Neural cell (in vitro differentiated cells): Measurements from ENCODE around the gene ATE1. TPM values are rescaled to one million over a fixed set of nuclear protein-coding genes. Genes with fewer than 3 reads are reported as not detected.
"Not testable (repeated sequence)": the region's sequence is repeated elsewhere in the genome, so short reads cannot be mapped to it uniquely, and the experiment has no call there.

Experiments
- H2AFZ ChIP-seq: fragments of 200-600, 300-800 bp; sonication (generic), shearing (Covaris generic); 2 replicates; pipeline ENCODE4 v1.6.0; 2014; ENCODE audit warnings: low read depth, mild to moderate bottlenecking, antibody characterized with exemption, low read length, moderate library complexity
- H3F3A ChIP-seq: fragments of 200-600 bp; shearing (Covaris generic); 2 replicates; pipeline ENCODE4 v1.6.1; 2016; ENCODE audit warnings: mild to moderate bottlenecking, moderate library complexity, mixed read lengths, antibody characterized with exemption, low read length; ENCODE audit not compliant: insufficient read depth, poor library complexity, severe bottlenecking
- H3K27ac ChIP-seq: fragments of 200-600, 300-800 bp; sonication (generic), shearing (Covaris generic); 2 replicates; pipeline ENCODE4 v1.5.1; 2014; ENCODE audit warnings: mild to moderate bottlenecking, low read length, moderate library complexity
- H3K27me3 ChIP-seq: fragments of 300-800, 200-600 bp; sonication (generic), shearing (Covaris generic); 2 replicates; pipeline ENCODE4 v1.6.0; 2014; ENCODE audit warnings: mild to moderate bottlenecking, low read depth, low read length, moderate library complexity; ENCODE audit not compliant: insufficient read depth
- H3K36me3 ChIP-seq: fragments of 300-800, 200-600 bp; sonication (generic), shearing (Covaris generic); 2 replicates; pipeline ENCODE4 v1.5.1; 2014; ENCODE audit warnings: mild to moderate bottlenecking, antibody characterized with exemption, low read length, moderate library complexity; ENCODE audit not compliant: insufficient read depth
- H3K4me2 ChIP-seq: fragments of 300-800, 200-600 bp; sonication (generic), shearing (Covaris generic); 2 replicates; pipeline ENCODE4 v1.6.0; 2014; ENCODE audit warnings: mild to moderate bottlenecking, low read length
- H3K4me3 ChIP-seq: fragments of 300-800, 200-600 bp; sonication (generic), shearing (Covaris generic); 2 replicates; pipeline ENCODE4 v1.5.1; 2014; ENCODE audit warnings: mild to moderate bottlenecking, low read length, moderate library complexity
- H3K79me2 ChIP-seq: fragments of 200-600 bp; shearing (Covaris generic); replicated peaks from 2 replicates; pipeline ENCODE4 v1.6.0; 2014; ENCODE audit warnings: mild to moderate bottlenecking, low read length, moderate library complexity; ENCODE audit not compliant: insufficient read depth
- H3K9ac ChIP-seq: fragments of 300-800, 200-600 bp; sonication (generic), shearing (Covaris generic); 2 replicates; pipeline ENCODE4 v1.6.1; 2016; ENCODE audit warnings: mild to moderate bottlenecking, low read length, mixed read lengths
- H3K9me2 ChIP-seq: fragments of 200-600 bp; shearing (Covaris generic); 2 replicates; pipeline ENCODE4 v1.6.1; 2016; ENCODE audit warnings: mild to moderate bottlenecking, low read length, mixed read lengths; ENCODE audit not compliant: insufficient read depth
- H3K9me3 ChIP-seq: fragments of 200-600, 300-800 bp; sonication (generic), shearing (Covaris generic); 2 replicates; pipeline ENCODE4 v1.6.1; 2016; ENCODE audit warnings: mild to moderate bottlenecking, mixed run types, low read length, moderate library complexity, mixed read lengths
- H4K20me1 ChIP-seq: fragments of 200-600 bp; shearing (Covaris generic); 2 replicates; pipeline ENCODE4 v1.6.1; 2016; ENCODE audit warnings: mild to moderate bottlenecking, mixed run types; ENCODE audit not compliant: insufficient read depth
- CTCF ChIP-seq: fragments of 450-650 bp; IDR thresholded peaks from 2 replicates; pipeline ENCODE4 v1.5.1; 2014; ENCODE audit warnings: antibody characterized with exemption, mild to moderate bottlenecking, moderate library complexity; ENCODE audit not compliant: poor library complexity, severe bottlenecking
- EP300 ChIP-seq: fragments of 450-650 bp; conservative IDR thresholded peaks from 2 replicates; pipeline ENCODE4 v1.6.1; 2014; ENCODE audit warnings: antibody characterized with exemption, mild to moderate bottlenecking, moderate library complexity; ENCODE audit not compliant: poor library complexity, severe bottlenecking
- EZH2 ChIP-seq: fragments of 200-600, 300-800 bp; shearing (Covaris generic), sonication (generic); IDR thresholded peaks from 2 replicates; pipeline ENCODE4 v1.6.1; 2014; ENCODE audit warnings: antibody characterized with exemption, low read length, borderline replicate concordance, mild to moderate bottlenecking; ENCODE audit not compliant: insufficient read depth, poor library complexity, severe bottlenecking
- MXI1 ChIP-seq: fragments of 450-650 bp; conservative IDR thresholded peaks from 2 replicates; pipeline ENCODE4 v1.6.1; 2014; ENCODE audit warnings: antibody characterized with exemption, mild to moderate bottlenecking; ENCODE audit not compliant: poor library complexity, severe bottlenecking
- POLR2AphosphoS5 ChIP-seq: IDR thresholded peaks from 2 replicates; pipeline ENCODE4 v1.6.1; 2012
- RAD21 ChIP-seq: fragments of 450-650 bp; conservative IDR thresholded peaks from 2 replicates; pipeline ENCODE4 v1.6.1; 2014; ENCODE audit warnings: antibody characterized with exemption, mild to moderate bottlenecking, moderate library complexity
- SMC3 ChIP-seq: fragments of 450-650 bp; conservative IDR thresholded peaks from 2 replicates; pipeline ENCODE4 v1.6.1; 2014; ENCODE audit warnings: antibody characterized with exemption, mild to moderate bottlenecking, moderate library complexity; ENCODE audit not compliant: poor library complexity
- TAF1 ChIP-seq: IDR thresholded peaks from 2 replicates; pipeline ENCODE4 v1.6.1; 2012; ENCODE audit warnings: low read depth
- polyA plus RNA-seq: library from polyadenylated mRNA; depleted of rRNA; stranded (reverse); fragments of >200 nt; gene quantifications from 2 replicates; pipeline ENCODE4 v1.2.3, GENCODE V29; 2014

The ATE1 gene
- polyA plus RNA-seq, 1 donor from 2014 or later = 23.7 TPM

- H4K20me1 ChIP-seq, H3K36me3 ChIP-seq, H3F3A ChIP-seq, H3K4me3 ChIP-seq, H3K4me2 ChIP-seq, H2AFZ ChIP-seq, H3K27ac ChIP-seq, H3K79me2 ChIP-seq, H3K9me2 ChIP-seq, H3K9me3 ChIP-seq, H3K9ac ChIP-seq, H3K27me3 ChIP-seq: not testable (repeated sequence)
Measured at GRCh38 chr10:121755496-121755895, 172.3 kb downstream of the ATE1 start.

- Histone ChIP-seq H3K4me2 (no peak overlapping the region), H4K20me1 (no peaks in the 10 kb centered on the region), H3K27me3 (no peaks in the 10 kb centered on the region), H3K36me3 (no peaks in the 10 kb centered on the region), H2AFZ (no peak overlapping the region), H3K4me3 (no peak overlapping the region), H3K79me2 (no peaks in the 10 kb centered on the region), H3F3A (no peaks in the 10 kb centered on the region), H3K9ac (no peak overlapping the region), H3K27ac (no peak overlapping the region), H3K9me3 (peaks cover under 1% of the 10 kb centered on the region), H3K9me2 (no peaks in the 10 kb centered on the region)
- no peak for TF ChIP-seq POLR2AphosphoS5
- no peak for TF ChIP-seq MXI1
- no peak for TF ChIP-seq EP300
- no peak for TF ChIP-seq CTCF
Measured at GRCh38 chr10:121754666-121755065, 173.2 kb downstream of the ATE1 start.

- H3F3A ChIP-seq = no peaks in the 10 kb centered on the region
- TF ChIP-seq RAD21 = no peak
- TF ChIP-seq TAF1 = no peak
- TF ChIP-seq EZH2 = no peak
- no peaks in the 10 kb centered on the region for H4K20me1 ChIP-seq
- H3K4me2 ChIP-seq = no peak overlapping the region
- no peak overlapping the region for H2AFZ ChIP-seq
- no peaks in the 10 kb centered on the region for H3K9me3 ChIP-seq
- H3K9me2 ChIP-seq = no peaks in the 10 kb centered on the region
- no peaks in the 10 kb centered on the region for H3K27me3 ChIP-seq
- no peak overlapping the region for H3K4me3 ChIP-seq
- H3K36me3 ChIP-seq = no peaks in the 10 kb centered on the region
- H3K27ac ChIP-seq = no peak overlapping the region
- H3K9ac ChIP-seq = no peak overlapping the region
- no peaks in the 10 kb centered on the region for H3K79me2 ChIP-seq
Measured at GRCh38 chr10:121753726-121754476, 173.9 kb downstream of the ATE1 start.

GRCh38 chr10:121751191-121751760, 176.6 kb downstream of the ATE1 start:
- TF ChIP-seq TAF1 (no peak), EZH2 (no peak), SMC3 (no peak), CTCF (no peak)
- H4K20me1 ChIP-seq = no peaks in the 10 kb centered on the region
- no peak overlapping the region for H2AFZ ChIP-seq
- no peaks in the 10 kb centered on the region for H3K9me2 ChIP-seq
- H3K27ac ChIP-seq = no peak overlapping the region
- no peak overlapping the region for H3K4me3 ChIP-seq
- no peaks in the 10 kb centered on the region for H3K9me3 ChIP-seq
- H3F3A ChIP-seq = no peaks in the 10 kb centered on the region
- H3K36me3 ChIP-seq = no peaks in the 10 kb centered on the region
- H3K4me2 ChIP-seq = no peak overlapping the region
- H3K79me2 ChIP-seq = no peaks in the 10 kb centered on the region
- H3K9ac ChIP-seq = no peak overlapping the region
- H3K27me3 ChIP-seq = no peaks in the 10 kb centered on the region
